HFF-Myc (cell line): ENCODE results near the gene TSPO2.

Experiments
- DNase-seq: peaks from one replicate; pipeline ENCODE4 v3.0.0-alpha.2; 2011; ENCODE audit warnings: low read depth; ENCODE audit errors: extremely low read depth
- H3K4me3 ChIP-seq: replicated peaks from 2 replicates; pipeline ENCODE4 v1.5.1; 2011; ENCODE audit warnings: low read depth, mild to moderate bottlenecking, control low read depth, low read length
- TF ChIP-seq, protein P1 (sequence below): IDR thresholded peaks from 2 replicates; pipeline ENCODE4 v1.5.1; 2012; ENCODE audit warnings: mild to moderate bottlenecking, low read depth, low read length, control low read depth; ENCODE audit errors: missing control alignments

Gene TSPO2

DNA sequence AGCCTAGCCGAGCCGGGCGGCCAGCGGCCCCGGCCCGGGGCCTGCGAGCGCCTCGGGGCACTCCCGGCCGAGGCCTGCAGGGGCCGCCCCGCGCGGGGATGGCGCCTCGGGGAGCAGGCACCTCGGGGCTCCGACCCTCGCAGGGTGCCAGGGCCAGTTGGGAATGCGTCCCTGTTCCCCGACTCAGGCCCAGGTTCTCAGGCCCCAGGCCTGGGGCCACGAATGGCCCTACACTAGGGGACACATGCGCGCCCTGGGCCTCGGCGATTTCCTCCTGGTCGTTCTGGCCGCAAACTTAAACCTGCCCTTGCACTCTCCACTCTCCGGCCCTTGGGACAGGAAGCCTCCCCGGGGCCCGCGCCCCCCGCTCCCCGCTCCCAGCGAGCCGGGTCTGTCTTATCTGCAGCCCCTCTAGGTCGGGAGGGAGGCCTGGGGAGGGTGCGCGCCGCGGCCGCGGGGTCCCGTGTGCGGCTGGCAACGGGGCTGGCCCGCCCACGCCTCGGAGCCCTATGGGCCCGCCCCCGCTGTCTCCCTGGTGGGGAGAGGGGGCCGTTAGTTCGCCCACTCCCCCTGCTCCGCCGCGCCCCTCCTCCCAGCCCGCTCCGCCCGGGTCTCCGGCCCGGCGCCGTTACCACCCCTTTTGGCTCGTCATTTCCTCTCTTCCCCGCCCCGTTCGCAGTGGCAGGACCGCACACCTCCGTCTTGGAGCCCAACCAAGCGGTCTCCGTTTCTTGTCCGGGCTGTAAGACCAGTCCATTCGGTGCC lies 31.1 kb downstream of the TSPO2 start:
- peak overlapping the region; percentile 85 for H3K4me3 ChIP-seq
- DNase-seq: no peak
- TF ChIP-seq, protein P1, sequence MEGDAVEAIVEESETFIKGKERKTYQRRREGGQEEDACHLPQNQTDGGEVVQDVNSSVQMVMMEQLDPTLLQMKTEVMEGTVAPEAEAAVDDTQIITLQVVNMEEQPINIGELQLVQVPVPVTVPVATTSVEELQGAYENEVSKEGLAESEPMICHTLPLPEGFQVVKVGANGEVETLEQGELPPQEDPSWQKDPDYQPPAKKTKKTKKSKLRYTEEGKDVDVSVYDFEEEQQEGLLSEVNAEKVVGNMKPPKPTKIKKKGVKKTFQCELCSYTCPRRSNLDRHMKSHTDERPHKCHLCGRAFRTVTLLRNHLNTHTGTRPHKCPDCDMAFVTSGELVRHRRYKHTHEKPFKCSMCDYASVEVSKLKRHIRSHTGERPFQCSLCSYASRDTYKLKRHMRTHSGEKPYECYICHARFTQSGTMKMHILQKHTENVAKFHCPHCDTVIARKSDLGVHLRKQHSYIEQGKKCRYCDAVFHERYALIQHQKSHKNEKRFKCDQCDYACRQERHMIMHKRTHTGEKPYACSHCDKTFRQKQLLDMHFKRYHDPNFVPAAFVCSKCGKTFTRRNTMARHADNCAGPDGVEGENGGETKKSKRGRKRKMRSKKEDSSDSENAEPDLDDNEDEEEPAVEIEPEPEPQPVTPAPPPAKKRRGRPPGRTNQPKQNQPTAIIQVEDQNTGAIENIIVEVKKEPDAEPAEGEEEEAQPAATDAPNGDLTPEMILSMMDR: no peak

GRCh38 chr6:41073968-41074691 lies 31.9 kb downstream of the TSPO2 start:
- no peak for DNase-seq
- TF ChIP-seq, protein P1: no peak
- H3K4me3 ChIP-seq: peak overlapping the region; percentile 85

GRCh38 chr6:41074692-41075436 lies 32.6 kb downstream of the TSPO2 start:
- peak overlapping the region; percentile 85 for H3K4me3 ChIP-seq
- TF ChIP-seq, protein P1: no peak
- no peak for DNase-seq

- no peak overlapping the region for H3K4me3 ChIP-seq
- no peak for DNase-seq
- TF ChIP-seq, protein P1: no peak
These were observed 33.7 kb downstream of the TSPO2 start for GRCh38 chr6:41075651-41076626.

DNA sequence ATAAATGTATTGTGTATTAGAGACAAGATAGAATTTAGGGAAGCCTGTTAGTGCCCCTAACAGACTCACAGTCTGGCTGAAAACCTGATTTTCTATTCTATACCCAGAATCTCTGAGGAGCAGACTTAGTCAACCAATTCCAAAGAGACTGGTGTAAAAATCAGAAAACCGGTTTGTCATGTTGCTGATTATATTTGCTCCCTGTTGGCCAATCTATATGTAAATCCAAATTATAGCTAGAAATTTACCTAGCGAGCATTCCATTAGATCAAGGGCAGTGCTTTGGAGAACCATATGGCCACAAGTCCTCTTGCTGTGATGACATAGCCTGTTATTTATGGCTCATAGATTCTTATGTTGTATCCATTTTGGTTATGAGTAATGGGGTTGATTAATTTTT lies 35.3 kb downstream of the TSPO2 start:
- DNase-seq: no peak
- TF ChIP-seq, protein P1: no peak
- no peak overlapping the region for H3K4me3 ChIP-seq

GRCh38 chr6:41078101-41078500 lies 35.8 kb downstream of the TSPO2 start:
- DNase-seq: no peak
- H3K4me3 ChIP-seq: no peak overlapping the region
- TF ChIP-seq, protein P1: no peak
